ENCODE measurements around the gene ADISSP. TPM values are rescaled to one million over a fixed set of nuclear protein-coding genes. Genes with fewer than 3 reads are reported as not detected.

Gene ADISSP
- total RNA-seq, 2 donors from 2014 or later, result 11.2 to 26.7 TPM

DNA sequence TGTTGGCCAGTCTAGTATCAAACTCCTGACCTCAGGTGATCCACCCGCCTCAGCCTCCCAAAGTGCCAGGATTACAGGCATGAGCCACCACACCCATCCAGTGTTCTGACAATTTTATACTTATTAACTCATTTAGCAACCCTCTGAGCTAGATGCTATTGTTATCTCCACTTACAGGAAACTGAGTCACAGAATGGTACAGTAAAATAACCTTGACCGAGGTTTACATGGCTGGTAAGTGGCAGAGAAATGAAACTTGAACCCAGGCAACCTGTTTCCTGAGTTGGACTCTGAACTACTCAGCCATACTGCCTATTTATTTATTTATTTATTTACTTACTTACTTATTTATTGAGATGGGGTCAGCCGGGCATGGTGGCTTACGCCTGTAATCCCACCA, 48.5 kb downstream of the ADISSP start:
- no peak for DNase-seq
- H3K27ac ChIP-seq, result no peak overlapping the region
- no peak for TF ChIP-seq POLR2A (IDR thresholded peaks at IDR 0.05)
- TF ChIP-seq, protein P1, sequence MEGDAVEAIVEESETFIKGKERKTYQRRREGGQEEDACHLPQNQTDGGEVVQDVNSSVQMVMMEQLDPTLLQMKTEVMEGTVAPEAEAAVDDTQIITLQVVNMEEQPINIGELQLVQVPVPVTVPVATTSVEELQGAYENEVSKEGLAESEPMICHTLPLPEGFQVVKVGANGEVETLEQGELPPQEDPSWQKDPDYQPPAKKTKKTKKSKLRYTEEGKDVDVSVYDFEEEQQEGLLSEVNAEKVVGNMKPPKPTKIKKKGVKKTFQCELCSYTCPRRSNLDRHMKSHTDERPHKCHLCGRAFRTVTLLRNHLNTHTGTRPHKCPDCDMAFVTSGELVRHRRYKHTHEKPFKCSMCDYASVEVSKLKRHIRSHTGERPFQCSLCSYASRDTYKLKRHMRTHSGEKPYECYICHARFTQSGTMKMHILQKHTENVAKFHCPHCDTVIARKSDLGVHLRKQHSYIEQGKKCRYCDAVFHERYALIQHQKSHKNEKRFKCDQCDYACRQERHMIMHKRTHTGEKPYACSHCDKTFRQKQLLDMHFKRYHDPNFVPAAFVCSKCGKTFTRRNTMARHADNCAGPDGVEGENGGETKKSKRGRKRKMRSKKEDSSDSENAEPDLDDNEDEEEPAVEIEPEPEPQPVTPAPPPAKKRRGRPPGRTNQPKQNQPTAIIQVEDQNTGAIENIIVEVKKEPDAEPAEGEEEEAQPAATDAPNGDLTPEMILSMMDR (IDR thresholded peaks at IDR 0.05), result no peak
- no peaks in the 10 kb centered on the region for H3K36me3 ChIP-seq (replicated peaks in 1 of 2; ENCODE audit: insufficient read depth in 1 of 2, low read depth in 2 of 2)
- intact Hi-C loops (cut with DNase I), result no loop called here
- no peaks in the 10 kb centered on the region for H3K9me3 ChIP-seq
- no peak overlapping the region for H3K4me3 ChIP-seq
- no peak for ATAC-seq
- no peaks in the 10 kb centered on the region for H3K27me3 ChIP-seq
- 75 to 83% methylated on average over 4 of the region's 4 CpGs for WGBS, 2 donors
- no peaks in the 10 kb centered on the region for H3K4me1 ChIP-seq

DNA sequence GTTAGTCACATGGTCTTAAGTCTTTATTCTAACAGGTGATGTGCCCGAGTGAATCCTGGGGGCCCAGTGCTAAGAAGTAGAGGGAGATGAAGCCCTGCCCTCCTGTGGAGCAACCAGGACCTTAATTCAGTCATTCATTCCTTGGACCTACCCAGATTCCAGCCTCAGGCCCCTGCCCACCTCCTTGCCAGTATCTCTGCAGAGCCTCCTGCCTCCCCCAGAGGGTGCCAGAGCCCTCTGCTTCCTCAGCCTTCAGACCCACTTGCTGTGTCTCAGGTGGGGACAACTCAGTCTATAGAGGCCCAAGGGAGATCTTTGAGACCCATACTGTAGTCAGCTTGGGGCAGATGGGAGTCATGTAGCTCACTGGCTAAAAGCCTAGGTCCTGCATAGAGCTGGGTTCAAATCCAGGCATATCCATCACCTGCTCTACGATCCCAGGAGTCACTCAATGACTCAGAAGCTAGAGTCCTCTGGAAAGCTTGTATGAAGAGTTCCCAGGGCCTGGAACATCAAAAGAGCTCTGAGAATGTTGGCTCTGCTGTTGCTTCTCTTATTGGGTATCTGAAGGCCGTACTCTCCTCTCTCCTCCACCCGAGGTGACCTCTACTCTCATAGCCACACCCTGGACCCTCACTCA, 51.2 kb downstream of the ADISSP start:
- no peaks in the 10 kb centered on the region for H3K36me3 ChIP-seq (replicated peaks in 1 of 2; ENCODE audit: insufficient read depth in 1 of 2, low read depth in 2 of 2)
- no peaks in the 10 kb centered on the region for H3K4me1 ChIP-seq
- DNase-seq (peak in 3 of 4 donors; percentile 23 to 41 (median 38)), ATAC-seq (peak; percentile 58)
- intact Hi-C loops (cut with DNase I), result no loop called here
- no peak overlapping the region for H3K27ac ChIP-seq
- H3K4me3 ChIP-seq, result no peak overlapping the region
- no peaks in the 10 kb centered on the region for H3K9me3 ChIP-seq
- WGBS, 2 donors, result 63 to 64% methylated on average over 4 of the region's 4 CpGs
- TF ChIP-seq POLR2A (IDR thresholded peaks at IDR 0.05), result no peak
- TF ChIP-seq, protein P1 (IDR thresholded peaks at IDR 0.05), result peak in 6 of 7 experiments; percentile 31 to 54 (median 44)
- no peaks in the 10 kb centered on the region for H3K27me3 ChIP-seq

DNA sequence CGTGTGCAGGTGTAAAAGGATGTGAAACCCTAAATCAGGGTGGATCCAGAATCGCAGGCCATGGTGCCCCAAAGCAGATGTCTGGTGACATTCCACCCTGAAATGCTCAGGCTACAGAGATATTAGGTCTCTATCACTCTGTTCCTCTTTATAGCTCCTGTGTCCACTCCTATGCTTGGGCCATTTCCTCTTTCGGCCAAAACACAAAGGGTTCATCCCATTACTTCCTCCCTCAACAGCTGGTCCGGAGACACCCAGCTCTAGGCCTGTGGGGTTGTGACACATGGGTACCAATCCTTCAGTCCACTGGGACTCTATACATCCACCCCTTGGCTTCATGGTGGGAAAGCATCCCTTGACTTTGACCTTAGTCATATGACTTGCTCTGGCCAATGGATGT, 53.5 kb downstream of the ADISSP start:
- TF ChIP-seq POLR2A (IDR thresholded peaks at IDR 0.05), result no peak
- TF ChIP-seq, protein P1 (IDR thresholded peaks at IDR 0.05), result no peak
- DNase-seq, result peak in 1 of 4 donors; percentile 53
- no peaks in the 10 kb centered on the region for H3K36me3 ChIP-seq (replicated peaks in 1 of 2; ENCODE audit: insufficient read depth in 1 of 2, low read depth in 2 of 2)
- H3K4me1 ChIP-seq, result no peaks in the 10 kb centered on the region
- no peak for ATAC-seq
- no peak overlapping the region for H3K4me3 ChIP-seq
- H3K27ac ChIP-seq, result no peak overlapping the region
- 77 to 80% methylated on average over 4 of the region's 4 CpGs for WGBS, 2 donors
- intact Hi-C loops (cut with DNase I), result no loop called here
- no peaks in the 10 kb centered on the region for H3K9me3 ChIP-seq
- H3K27me3 ChIP-seq, result no peaks in the 10 kb centered on the region

DNA sequence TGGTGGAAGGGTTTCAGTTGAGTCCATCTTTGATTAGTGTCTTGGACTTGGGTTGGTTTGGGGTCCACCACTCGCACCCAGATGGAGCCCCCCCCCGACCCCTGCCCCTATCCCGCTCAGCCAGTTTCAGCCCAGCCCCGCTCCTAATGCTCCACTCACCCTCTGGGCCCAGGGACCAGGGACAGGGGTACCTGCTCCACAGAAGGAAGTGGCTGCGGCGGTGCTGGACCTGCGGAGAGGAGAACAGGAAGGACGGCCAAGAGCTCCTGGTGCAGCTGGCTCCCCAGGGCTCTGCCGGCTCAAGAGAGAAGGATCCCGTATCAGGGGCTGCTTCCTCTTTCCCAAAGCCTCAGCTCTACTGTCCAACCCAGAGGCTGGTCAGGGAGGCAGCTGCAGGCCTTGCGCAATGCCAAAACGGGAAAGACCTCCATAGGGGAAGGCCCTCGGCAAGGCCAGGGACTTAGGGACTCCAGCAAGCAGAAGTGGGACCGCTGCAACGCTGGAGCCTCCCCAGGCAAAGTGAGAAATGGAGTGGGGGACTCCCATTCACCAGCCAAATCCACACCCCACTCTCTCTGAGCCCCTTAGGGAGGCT, 55.2 kb downstream of the ADISSP start, which contains the start of gene SIGLEC1:
TSS of gene SIGLEC1 (minus strand) at position 322 of the 595 bp plus-strand sequence. CDS start 5,472 bp downstream, outside the sequence.
- no peak within 1 kb of the TSS for H3K27ac ChIP-seq
- WGBS, 2 donors, result 71 to 75% methylated on average over 12 to 15 of the region's 15 CpGs
- no peak within 1 kb of the TSS for H3K4me3 ChIP-seq
- H3K36me3 ChIP-seq (replicated peaks in 1 of 2; ENCODE audit: insufficient read depth in 1 of 2, low read depth in 2 of 2), result no peaks in the 10 kb centered on the region
- H3K4me1 ChIP-seq, result no peaks in the 10 kb centered on the region
- DNase-seq (peak in 2 of 4 donors; percentile 26 to 78), ATAC-seq (no peak)
- H3K9me3 ChIP-seq, result no peaks in the 10 kb centered on the region
- TF ChIP-seq POLR2A (IDR thresholded peaks at IDR 0.05), result no peak
- TF ChIP-seq, protein P1 (IDR thresholded peaks at IDR 0.05), result no peak
- intact Hi-C loops (cut with DNase I), result no loop called here
- no peaks in the 10 kb centered on the region for H3K27me3 ChIP-seq

All from body of pancreas (tissue), 4 donors.